ENCODE data around the gene LRRIQ1.

The LRRIQ1 gene

DNA sequence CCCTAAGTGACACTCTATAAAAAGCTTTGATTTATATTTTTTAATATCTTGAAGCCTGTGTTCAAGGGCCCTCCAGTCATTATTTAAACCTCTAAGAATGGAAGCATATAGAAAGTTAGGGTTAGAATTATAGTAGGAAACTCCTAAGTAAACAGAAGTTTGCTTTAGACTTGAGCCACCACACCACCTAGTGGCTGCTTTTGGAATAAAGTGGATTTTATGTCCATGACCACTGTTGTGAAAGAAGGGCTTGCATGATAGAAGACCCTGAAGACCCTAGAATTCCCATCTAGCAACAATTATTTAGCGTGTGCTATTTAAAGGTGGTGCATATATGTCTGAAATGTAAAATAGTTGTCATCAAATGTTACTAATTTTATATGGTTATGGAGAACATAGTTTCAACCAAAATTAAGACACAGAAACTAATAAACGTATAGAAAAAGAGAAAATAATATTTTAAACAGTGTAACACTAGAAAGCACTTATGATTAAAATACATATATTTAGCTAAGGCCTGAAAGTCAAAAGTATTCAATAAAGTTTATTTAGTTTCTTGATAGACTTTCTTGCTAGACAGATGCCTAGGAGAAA, 21.3 kb downstream of the LRRIQ1 start:
- H3K27ac ChIP-seq, result no peak overlapping the region
- no peaks in the 10 kb centered on the region for H3K9me3 ChIP-seq
- H4K20me1 ChIP-seq, result no peaks in the 10 kb centered on the region
- H3K36me3 ChIP-seq, result no peaks in the 10 kb centered on the region
- no peak overlapping the region for H3K4me3 ChIP-seq
- no peak overlapping the region for H3K4me2 ChIP-seq
- no peak overlapping the region for H3K9ac ChIP-seq
- no peaks in the 10 kb centered on the region for H3K27me3 ChIP-seq
- H3K4me1 ChIP-seq, result no peaks in the 10 kb centered on the region; the same call in 1 of the 2 replicates
- no peak for TF ChIP-seq Cebpa-rat (IDR thresholded peaks at IDR 0.05)

DNA sequence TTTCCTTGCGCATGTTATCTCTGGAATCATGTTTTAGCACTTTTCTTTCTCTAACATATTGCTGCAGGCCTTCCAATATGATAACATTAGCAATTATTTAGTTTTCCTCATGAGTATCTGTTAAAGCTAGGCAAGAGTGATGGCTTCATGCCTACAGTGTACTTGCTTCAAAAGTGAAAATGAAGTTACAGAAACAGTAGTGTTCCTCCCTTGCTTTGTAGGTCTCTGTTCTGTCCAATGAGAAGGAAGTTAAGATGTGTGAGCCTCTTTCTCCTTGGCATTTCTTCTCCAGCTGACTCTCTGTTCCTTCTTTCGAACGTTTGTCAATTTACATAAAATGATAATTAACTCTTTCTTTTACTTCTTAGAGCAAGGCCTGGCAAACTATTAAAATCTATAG, 22.2 kb downstream of the LRRIQ1 start:
- H3K36me3 ChIP-seq, result no peaks in the 10 kb centered on the region
- H3K4me2 ChIP-seq, result no peak overlapping the region
- no peak for TF ChIP-seq Cebpa-rat (IDR thresholded peaks at IDR 0.05)
- no peak overlapping the region for H3K4me3 ChIP-seq
- no peak overlapping the region for H3K9ac ChIP-seq
- no peaks in the 10 kb centered on the region for H3K9me3 ChIP-seq
- no peaks in the 10 kb centered on the region for H4K20me1 ChIP-seq
- H3K27ac ChIP-seq, result no peak overlapping the region
- no peaks in the 10 kb centered on the region; the same call in 1 of the 2 replicates for H3K4me1 ChIP-seq
- no peaks in the 10 kb centered on the region for H3K27me3 ChIP-seq

DNA sequence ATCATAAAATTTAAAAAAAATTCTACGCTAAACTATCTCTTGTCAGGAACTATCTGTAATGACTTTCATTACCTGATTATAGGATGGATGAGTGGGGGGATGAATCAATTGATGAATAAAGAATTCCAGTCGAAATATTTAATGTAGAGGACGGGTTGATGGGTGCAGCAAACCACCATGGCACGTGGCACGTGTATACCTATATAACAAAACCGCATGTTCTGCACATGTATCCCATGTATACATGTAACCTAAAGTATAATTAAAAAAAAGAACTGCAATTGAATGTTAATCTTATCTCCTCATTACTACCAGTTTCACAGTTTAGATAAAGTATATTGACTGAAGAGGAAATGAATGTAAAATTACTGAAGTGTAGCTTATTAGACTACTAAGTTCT, 23.4 kb downstream of the LRRIQ1 start:
- Histone ChIP-seq H3K4me1 (no peaks in the 10 kb centered on the region; the same call in 1 of the 2 replicates), H3K4me2 (no peak overlapping the region), H3K27me3 (no peaks in the 10 kb centered on the region), H3K9me3 (no peaks in the 10 kb centered on the region), H3K36me3 (no peaks in the 10 kb centered on the region), H3K27ac (no peak overlapping the region), H4K20me1 (no peaks in the 10 kb centered on the region), H3K9ac (no peak overlapping the region), H3K4me3 (no peak overlapping the region)
- TF ChIP-seq Cebpa-rat (IDR thresholded peaks at IDR 0.05), result no peak

DNA sequence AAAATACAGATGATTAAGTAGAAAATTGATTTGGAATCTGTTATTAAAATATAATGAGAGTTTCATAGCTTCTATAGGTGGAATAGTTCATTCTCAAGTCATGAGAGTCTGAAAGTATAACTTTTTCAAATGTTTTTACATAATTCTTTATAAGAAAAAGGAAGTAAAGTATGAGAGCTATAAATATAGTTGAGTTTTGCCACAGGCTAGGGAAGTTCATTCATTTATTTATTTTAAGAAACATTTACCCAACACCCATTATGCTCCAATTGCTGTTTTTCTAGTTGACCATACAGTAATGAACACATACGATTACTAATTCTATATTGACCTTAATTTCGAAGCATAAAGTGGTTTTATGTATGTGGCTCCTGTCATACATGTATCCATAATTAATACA, 24.8 kb downstream of the LRRIQ1 start:
- Histone ChIP-seq H3K9me3 (no peaks in the 10 kb centered on the region), H3K4me1 (no peaks in the 10 kb centered on the region; the same call in 1 of the 2 replicates), H3K36me3 (no peaks in the 10 kb centered on the region), H3K4me2 (no peak overlapping the region), H3K4me3 (no peak overlapping the region), H3K9ac (no peak overlapping the region), H3K27me3 (no peaks in the 10 kb centered on the region), H3K27ac (no peak overlapping the region), H4K20me1 (no peaks in the 10 kb centered on the region)
- TF ChIP-seq Cebpa-rat (IDR thresholded peaks at IDR 0.05), result no peak

DNA sequence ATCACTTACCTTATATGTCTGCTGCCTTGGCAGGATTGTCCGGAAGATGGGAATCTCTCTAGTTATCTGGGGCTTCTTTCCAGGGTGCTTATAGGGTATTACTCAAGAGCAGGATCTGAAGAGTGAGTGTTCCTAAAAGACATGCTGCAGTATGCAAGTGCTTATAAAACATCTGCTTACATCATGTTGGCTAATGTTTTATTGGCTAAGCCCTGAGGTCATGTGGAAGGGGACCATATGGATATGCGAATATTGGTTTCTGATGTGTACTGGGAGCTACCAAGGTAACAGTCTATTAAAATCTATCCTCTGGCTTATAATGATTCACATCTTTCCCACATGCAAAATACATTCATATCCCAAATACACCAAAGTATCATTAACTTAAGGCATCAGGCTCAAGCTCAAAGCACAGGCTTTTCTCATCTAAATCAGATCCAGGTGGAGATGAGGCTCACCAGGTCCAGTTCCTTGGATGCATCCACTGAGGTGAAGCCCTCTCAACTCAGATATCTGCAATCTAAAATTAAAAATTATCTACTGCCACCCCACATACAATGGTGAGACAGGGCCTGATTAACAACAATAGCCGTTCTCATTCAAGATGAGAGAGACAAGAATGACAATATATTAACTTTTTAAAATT, 29.8 kb downstream of the LRRIQ1 start:
- no peak for TF ChIP-seq Cebpa-rat (IDR thresholded peaks at IDR 0.05)
- Histone ChIP-seq H3K27ac (no peak overlapping the region), H3K27me3 (no peaks in the 10 kb centered on the region), H3K4me2 (no peak overlapping the region), H3K9ac (no peak overlapping the region), H3K4me3 (no peak overlapping the region), H3K9me3 (no peaks in the 10 kb centered on the region), H3K36me3 (no peaks in the 10 kb centered on the region), H4K20me1 (no peaks in the 10 kb centered on the region), H3K4me1 (no peaks in the 10 kb centered on the region; the same call in 1 of the 2 replicates)

DNA sequence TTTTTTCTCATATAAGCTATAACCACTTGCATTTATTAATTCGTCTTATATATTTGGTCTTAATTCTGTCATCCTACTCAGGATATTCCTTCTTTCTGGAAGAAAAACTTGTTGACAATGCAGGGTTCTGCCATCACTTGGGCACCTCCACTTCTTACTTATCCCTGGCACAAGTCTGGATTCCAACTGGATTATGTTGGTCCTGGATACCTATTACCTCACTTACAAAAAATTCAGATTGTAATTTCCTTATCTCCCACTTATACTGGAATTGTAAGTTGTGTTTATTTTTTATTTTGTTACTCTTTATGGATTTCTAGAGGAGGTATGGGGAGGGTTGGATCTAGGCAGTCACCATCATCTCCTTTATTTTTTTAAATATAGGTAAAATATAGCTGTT, 36.7 kb downstream of the LRRIQ1 start:
- no peak for TF ChIP-seq Cebpa-rat (IDR thresholded peaks at IDR 0.05)
- H3K27ac ChIP-seq, result no peak overlapping the region
- no peak overlapping the region for H3K9ac ChIP-seq
- no peak overlapping the region for H3K4me2 ChIP-seq
- H3K27me3 ChIP-seq, result no peaks in the 10 kb centered on the region
- no peak overlapping the region for H3K4me3 ChIP-seq
- H3K36me3 ChIP-seq, result no peaks in the 10 kb centered on the region
- no peaks in the 10 kb centered on the region for H4K20me1 ChIP-seq
- no peaks in the 10 kb centered on the region for H3K4me1 ChIP-seq
- no peaks in the 10 kb centered on the region for H3K9me3 ChIP-seq

DNA sequence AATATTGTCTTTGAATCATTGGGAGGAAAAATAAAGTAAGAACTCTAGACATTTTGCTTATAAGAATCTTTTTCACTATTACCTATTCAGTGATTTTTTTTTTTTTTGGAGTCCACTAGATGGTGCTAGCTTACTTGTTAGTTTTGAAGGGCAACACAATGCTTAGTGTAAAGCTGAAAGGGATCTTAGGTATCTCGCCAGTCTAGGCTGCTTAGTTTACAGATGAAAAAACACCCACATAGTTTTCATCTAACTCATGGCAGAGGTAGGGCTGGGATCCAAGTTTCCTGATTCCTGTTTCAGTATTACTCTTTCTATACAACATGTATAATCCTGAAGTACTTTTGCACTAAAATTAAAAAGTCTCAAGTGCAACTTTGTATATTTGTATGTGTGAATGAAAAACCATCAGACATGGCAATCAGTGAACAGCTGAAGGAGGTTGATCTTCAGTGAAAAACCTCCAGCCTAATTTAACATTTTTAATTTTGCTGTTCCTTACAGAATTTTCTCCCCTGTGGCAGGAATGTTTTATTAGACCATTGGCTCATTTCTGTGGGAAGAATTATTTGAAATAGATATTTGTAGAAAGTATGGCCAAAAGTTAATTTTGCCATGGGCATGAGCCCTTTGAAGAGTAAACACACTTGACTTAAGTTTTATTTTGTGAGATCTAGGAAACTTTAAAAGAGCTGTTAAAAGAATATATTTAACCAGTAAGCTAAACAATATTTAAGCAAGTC, 40.7 kb downstream of the LRRIQ1 start:
- H3K4me2 ChIP-seq, result no peak overlapping the region
- no peaks in the 10 kb centered on the region for H3K4me1 ChIP-seq
- H3K9ac ChIP-seq, result no peak overlapping the region
- H3K36me3 ChIP-seq, result no peaks in the 10 kb centered on the region
- H3K27me3 ChIP-seq, result no peaks in the 10 kb centered on the region
- H3K9me3 ChIP-seq, result no peaks in the 10 kb centered on the region
- TF ChIP-seq Cebpa-rat (IDR thresholded peaks at IDR 0.05), result no peak
- H3K27ac ChIP-seq, result no peak overlapping the region
- H3K4me3 ChIP-seq, result no peak overlapping the region
- H4K20me1 ChIP-seq, result no peaks in the 10 kb centered on the region

DNA sequence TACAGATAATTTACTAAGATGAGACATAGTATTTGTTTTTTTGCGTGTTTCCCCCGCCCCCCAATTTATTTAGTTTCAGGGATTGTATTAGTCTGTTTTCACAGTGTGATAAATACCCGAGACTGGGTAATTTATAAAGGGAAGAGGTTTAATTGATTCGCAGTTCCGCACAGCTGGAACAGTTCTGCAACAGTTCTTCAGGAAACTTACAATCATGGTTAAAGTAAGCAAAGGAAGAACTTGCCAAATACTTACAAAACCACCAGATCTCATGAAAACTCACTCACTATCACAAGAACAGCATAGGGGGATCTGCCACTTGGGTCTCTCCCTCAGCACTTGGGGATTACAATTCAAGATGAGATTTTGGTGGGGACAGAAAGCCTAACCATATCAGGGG, 48.9 kb downstream of the LRRIQ1 start:
- H3K9ac ChIP-seq, result no peak overlapping the region
- H3K27ac ChIP-seq, result no peak overlapping the region

DNA sequence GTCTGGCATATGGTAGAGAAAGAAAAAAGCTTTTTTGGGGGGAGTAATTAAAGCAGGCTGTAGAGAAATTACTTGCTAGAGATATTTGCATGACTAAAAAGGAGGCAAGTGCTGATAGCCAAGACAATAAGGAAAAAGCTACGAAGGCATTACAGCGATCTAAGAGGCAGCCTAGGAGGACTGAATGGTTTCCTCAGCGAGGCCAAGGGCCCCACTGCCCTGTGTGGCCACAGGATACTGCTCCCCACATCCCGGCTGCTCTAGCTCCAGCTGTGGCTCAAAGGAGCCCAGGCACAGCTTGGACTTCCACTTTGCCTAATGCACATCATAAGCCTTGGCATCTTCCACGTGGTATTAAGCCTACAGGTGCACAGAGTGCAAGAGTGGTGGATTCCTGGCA, 53.6 kb downstream of the LRRIQ1 start:
- Histone ChIP-seq H3K36me3 (no peaks in the 10 kb centered on the region), H3K4me1 (no peaks in the 10 kb centered on the region), H3K9me3 (no peaks in the 10 kb centered on the region), H3K27ac (no peak overlapping the region), H4K20me1 (no peaks in the 10 kb centered on the region), H3K4me3 (no peak overlapping the region), H3K9ac (no peak overlapping the region), H3K27me3 (no peaks in the 10 kb centered on the region), H3K4me2 (no peak overlapping the region)
- no peak for TF ChIP-seq Cebpa-rat (IDR thresholded peaks at IDR 0.05)

More for the DNA sequence above, 48.9 kb downstream of the LRRIQ1 start:
- no peaks in the 10 kb centered on the region for H3K9me3 ChIP-seq
- H3K36me3 ChIP-seq, result no peaks in the 10 kb centered on the region
- no peaks in the 10 kb centered on the region for H3K27me3 ChIP-seq
- no peak for TF ChIP-seq Cebpa-rat (IDR thresholded peaks at IDR 0.05)
- no peak overlapping the region for H3K4me2 ChIP-seq
- H3K4me3 ChIP-seq, result no peak overlapping the region
- H4K20me1 ChIP-seq, result no peaks in the 10 kb centered on the region
- H3K4me1 ChIP-seq, result no peaks in the 10 kb centered on the region

DNA sequence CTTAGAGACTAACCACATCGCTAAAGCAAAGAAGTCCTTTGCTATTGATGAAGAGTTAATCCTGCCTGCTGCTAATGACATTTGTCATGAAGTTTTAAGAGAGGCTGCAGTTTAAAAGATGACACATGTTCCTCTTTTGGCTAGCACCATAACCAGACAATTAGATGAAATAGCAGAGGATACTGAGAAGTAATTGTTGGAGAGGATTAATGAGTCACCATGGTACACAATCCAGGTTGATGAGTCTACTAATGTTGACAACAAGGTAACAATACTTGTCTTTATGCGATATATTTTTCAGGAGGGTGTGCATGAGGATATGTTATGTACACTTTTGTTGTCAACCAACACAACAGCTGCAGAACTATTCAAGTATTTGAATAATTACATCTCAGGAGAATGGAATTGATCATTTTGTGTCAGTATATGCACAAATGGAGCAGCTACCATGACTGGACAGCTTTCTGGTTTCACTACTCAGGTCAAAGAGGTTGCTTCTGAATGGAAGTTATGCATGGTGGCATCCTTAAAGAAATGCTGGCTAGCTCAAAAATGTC, 56.7 kb downstream of the LRRIQ1 start:
- Histone ChIP-seq H3K4me2 (no peak overlapping the region), H4K20me1 (no peaks in the 10 kb centered on the region), H3K9ac (no peak overlapping the region), H3K27ac (no peak overlapping the region), H3K27me3 (no peaks in the 10 kb centered on the region), H3K4me1 (no peaks in the 10 kb centered on the region), H3K4me3 (no peak overlapping the region), H3K9me3 (no peaks in the 10 kb centered on the region), H3K36me3 (no peaks in the 10 kb centered on the region)
- no peak for TF ChIP-seq Cebpa-rat (IDR thresholded peaks at IDR 0.05)
